Breast epithelium (tissue), 4 donors: Measurements from ENCODE around the gene SMYD2. TPM values are rescaled to one million over a fixed set of nuclear protein-coding genes. Genes with fewer than 3 reads are reported as not detected.

Experiments
- DNase-seq, 2 donors: peaks; one replicate each; pipeline ENCODE4 v3.0.0-alpha.2; 2019; ENCODE audit warnings: low spot score in 2 of 2
- H3K27ac ChIP-seq, 2 donors: fragments of 200-600 bp; sonication (generic) in 1 of 2; one replicate each; pipeline ENCODE4 v1.5.1; 2016 to 2019; ENCODE audit warnings: mild to moderate bottlenecking in 1 of 2
- H3K27me3 ChIP-seq, 2 donors: fragments of 200-600 bp; sonication (generic) in 1 of 2; one replicate each; pipeline versions ENCODE4 v1.5.1 to v1.6.0; 2017 to 2019; ENCODE audit warnings: control low read depth in 1 of 2, mild to moderate bottlenecking in 1 of 2
- H3K36me3 ChIP-seq: fragments of 200-600 bp; one replicate; pipeline ENCODE4 v1.5.1; 2019
- H3K4me1 ChIP-seq, 2 donors: fragments of 200-600 bp; sonication (generic); one replicate each; pipeline ENCODE4 v1.5.1; 2016 to 2019; ENCODE audit warnings: control low read depth in 1 of 2
- H3K4me3 ChIP-seq, 3 donors: fragments of 200-600 bp; sonication (generic); 1 replicate in 2 of 3; 2 replicates in 1 of 3; pipeline ENCODE4 v1.5.1; 2016 to 2019; ENCODE audit warnings: mild to moderate bottlenecking in 3 of 3, moderate library complexity in 2 of 3
- H3K9me3 ChIP-seq, 2 donors: fragments of 200-600 bp; sonication (generic) in 1 of 2; one replicate each; pipeline ENCODE4 v1.5.1; 2016 to 2019; ENCODE audit warnings: control low read depth in 1 of 2
- CTCF ChIP-seq, 3 donors: fragments of 450-650 bp; IDR thresholded peaks; one replicate each; pipeline ENCODE4 v1.5.1; 2016 to 2017; ENCODE audit warnings: antibody characterized with exemption in 3 of 3, mild to moderate bottlenecking in 3 of 3, moderate library complexity in 3 of 3
- POLR2A ChIP-seq: fragments of 450-650 bp; IDR thresholded peaks from one replicate; pipeline ENCODE4 v1.6.1; 2016; ENCODE audit warnings: antibody characterized with exemption, mild to moderate bottlenecking, moderate library complexity
- POLR2AphosphoS5 ChIP-seq, 3 donors: sonication (generic); formaldehyde crosslinking; IDR thresholded peaks; one replicate each; pipeline ENCODE4 v1.6.1; 2017; ENCODE audit warnings: antibody characterized with exemption in 3 of 3
- intact Hi-C: fragments of 100-400 bp; cut with DNase I; formaldehyde crosslinking; loops from one replicate; pipeline ENCODE4 v1.15.1; 2023; ENCODE audit warnings: low total_unique reads
- total RNA-seq, 3 donors: library from RNA; depleted of rRNA; stranded (reverse); fragments of >200 nt; gene quantifications; one replicate each; pipeline ENCODE4 v1.1.0, GENCODE V29; 2016

SMYD2 gene
- total RNA-seq, result 10 to 100 TPM; 30.9 to 37.3 (median 37.0) TPM

GRCh38 chr1:214281021-214281719 lies at the start of gene SMYD2:
Gene SMYD2 (plus strand): TSS chr1:214281159. CDS start chr1:214281255, 96 bp downstream.
- H3K4me3 ChIP-seq, result peak within 1 kb of the TSS; percentile 84 to 96 (median 90)
- no peaks in the 10 kb centered on the region for H3K27me3 ChIP-seq
- TF ChIP-seq CTCF (IDR thresholded peaks at IDR 0.05) (no peak), POLR2AphosphoS5 (IDR thresholded peaks at IDR 0.05) (no peak), POLR2A (no peak)
- peaks cover 0 to 7% of the 10 kb centered on the region in 2 donors for H3K4me1 ChIP-seq
- no peaks in the 10 kb centered on the region for H3K36me3 ChIP-seq
- peak within 1 kb of the TSS; percentile 88 for H3K27ac ChIP-seq
- peak; percentile 33 to 71 for DNase-seq
- H3K9me3 ChIP-seq, result no peaks in the 10 kb centered on the region
- intact Hi-C loops, result no loop called here

- TF ChIP-seq POLR2AphosphoS5 (IDR thresholded peaks at IDR 0.05) (no peak), CTCF (IDR thresholded peaks at IDR 0.05) (no peak), POLR2A (no peak)
- H3K4me1 ChIP-seq, result no peaks in the 10 kb centered on the region
- H3K36me3 ChIP-seq, result no peaks in the 10 kb centered on the region
- H3K27ac ChIP-seq, result no peak overlapping the region
- DNase-seq, result no peak
- intact Hi-C loops, result no loop called here
- no peaks in the 10 kb centered on the region for H3K9me3 ChIP-seq
- no peak overlapping the region for H3K4me3 ChIP-seq
- H3K27me3 ChIP-seq, result no peaks in the 10 kb centered on the region
Observed at GRCh38 chr1:214233856-214234634, 46.9 kb upstream of the SMYD2 start.

GRCh38 chr1:214234635-214235025 lies 46.3 kb upstream of the SMYD2 start:
- TF ChIP-seq CTCF (IDR thresholded peaks at IDR 0.05) (no peak), POLR2AphosphoS5 (IDR thresholded peaks at IDR 0.05) (no peak), POLR2A (no peak)
- Histone ChIP-seq H3K27me3 (no peaks in the 10 kb centered on the region), H3K27ac (no peak overlapping the region), H3K4me1 (no peaks in the 10 kb centered on the region), H3K9me3 (no peaks in the 10 kb centered on the region), H3K4me3 (no peak overlapping the region), H3K36me3 (no peaks in the 10 kb centered on the region)
- intact Hi-C loops, result no loop called here
- no peak for DNase-seq

- Histone ChIP-seq H3K36me3 (no peaks in the 10 kb centered on the region), H3K9me3 (no peaks in the 10 kb centered on the region), H3K4me1 (no peaks in the 10 kb centered on the region), H3K27me3 (no peaks in the 10 kb centered on the region), H3K27ac (no peak overlapping the region), H3K4me3 (no peak overlapping the region)
- no peak for TF ChIP-seq POLR2A
- TF ChIP-seq CTCF (IDR thresholded peaks at IDR 0.05), result no peak
- TF ChIP-seq POLR2AphosphoS5 (IDR thresholded peaks at IDR 0.05), result no peak
- no peak for DNase-seq
- intact Hi-C loops, result no loop called here
Observed at GRCh38 chr1:214236477-214236876, 44.5 kb upstream of the SMYD2 start.

GRCh38 chr1:214241060-214241459 lies 39.9 kb upstream of the SMYD2 start:
- intact Hi-C loops, result no loop called here
- no peaks in the 10 kb centered on the region for H3K9me3 ChIP-seq
- no peak for TF ChIP-seq POLR2A
- no peak for TF ChIP-seq POLR2AphosphoS5 (IDR thresholded peaks at IDR 0.05)
- TF ChIP-seq CTCF (IDR thresholded peaks at IDR 0.05), result no peak
- DNase-seq, result no peak
- H3K27me3 ChIP-seq, result no peaks in the 10 kb centered on the region
- H3K4me1 ChIP-seq, result no peaks in the 10 kb centered on the region
- no peak overlapping the region for H3K4me3 ChIP-seq
- no peak overlapping the region for H3K27ac ChIP-seq
- no peaks in the 10 kb centered on the region for H3K36me3 ChIP-seq
